MCF 10A (cell line): Measurements from ENCODE around the gene SPRED2. TPM values are rescaled to one million over a fixed set of nuclear protein-coding genes. Genes with fewer than 3 reads are reported as not detected.

Experiments used
- BruUV-seq: library from RNA; stranded (reverse); fragments of 400-500 nt; replicated peaks from 2 replicates; lab custom pipeline; 2021; lab: Mats Ljungman, UMichigan
- CTCF ChIA-PET: fragments of 300-600 bp; sonication (Branson Sonifier 250); formaldehyde crosslinking; extraction: SDS; loops from one replicate; lab custom pipeline; 2021; ENCODE audit warnings: antibody characterized with exemption, inconsistent platforms; lab: Yijun Ruan, JAX
- POLR2A ChIA-PET: fragments of 300-600, 350-650 bp; sonication (Branson Sonifier 250); formaldehyde crosslinking; extraction: SDS; loops from one replicate; lab custom pipeline; 2020; ENCODE audit warnings: antibody characterized with exemption, inconsistent platforms; lab: Yijun Ruan, JAX
- DNase-seq: peaks from one replicate; pipeline ENCODE4 v3.0.0-alpha.2; 2018; ENCODE audit not compliant: unreplicated experiment
- H3K27ac Mint-ChIP-seq: one replicate; pipeline ENCODE4 v1.8.0; 2022; ENCODE audit warnings: mild to moderate bottlenecking, low read depth, mixed read lengths; ENCODE audit not compliant: unreplicated experiment
- H3K27me3 Mint-ChIP-seq: one replicate; pipeline ENCODE4 v1.8.0; 2022; ENCODE audit warnings: mixed read lengths; ENCODE audit not compliant: insufficient read depth, unreplicated experiment
- H3K36me3 Mint-ChIP-seq: one replicate; pipeline ENCODE4 v1.8.0; 2022; ENCODE audit warnings: mild to moderate bottlenecking, moderate library complexity, mixed read lengths; ENCODE audit not compliant: insufficient read depth, unreplicated experiment
- H3K4me1 Mint-ChIP-seq: one replicate; pipeline ENCODE4 v1.8.0; 2022; ENCODE audit warnings: mixed read lengths; ENCODE audit not compliant: insufficient read depth, unreplicated experiment
- H3K4me3 Mint-ChIP-seq: one replicate; pipeline ENCODE4 v1.8.0; 2022; ENCODE audit warnings: mild to moderate bottlenecking, moderate library complexity, mixed read lengths; ENCODE audit not compliant: unreplicated experiment
- H3K9me3 Mint-ChIP-seq: one replicate; pipeline ENCODE4 v1.8.0; 2022; ENCODE audit warnings: mixed read lengths; ENCODE audit not compliant: unreplicated experiment
- intact Hi-C: fragments of 100-400 bp; cut with micrococcal nuclease; formaldehyde crosslinking; loops from 2 replicates; pipeline ENCODE4 v1.14.1; 2022
- total RNA-seq: library from RNA; stranded (reverse); gene quantifications from 2 replicates; pipeline ENCODE4 v1.2.3, GENCODE V29; 2022
- TF ChIP-seq, protein P1 (sequence below): fragments of 200-600 bp; IDR thresholded peaks from one replicate; pipeline ENCODE4 v1.8.0; 2022; ENCODE audit warnings: antibody characterized with exemption, mild to moderate bottlenecking; ENCODE audit not compliant: unreplicated experiment

Gene SPRED2
- total RNA-seq, 1 experiment from 2014 or later: 38.6 TPM

DNA sequence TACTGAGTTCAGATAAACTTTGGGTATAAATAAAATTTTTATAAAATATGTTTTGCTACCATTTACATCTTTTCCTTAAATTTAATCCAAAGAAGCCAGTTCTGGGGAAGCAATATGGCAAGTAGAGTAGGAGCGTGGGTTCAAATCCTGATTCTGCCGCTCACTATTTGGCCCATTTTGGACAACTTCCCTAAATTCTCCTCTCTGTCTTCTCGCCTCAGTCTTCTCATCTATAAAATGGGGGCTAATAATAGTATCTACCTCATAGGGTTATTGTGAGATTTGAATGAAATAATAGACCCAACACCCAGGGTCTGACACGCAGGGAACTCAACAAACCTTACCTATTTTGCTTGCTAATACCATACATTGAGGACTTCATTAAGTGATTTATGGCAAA lies 145.0 kb downstream of the SPRED2 start:
- intact Hi-C loops: no loop called here
- CTCF ChIA-PET: no interaction called here
- Mint-ChIP-seq H3K36me3 (peaks cover 4% of the 10 kb centered on the region), H3K27me3 (no peaks in the 10 kb centered on the region), H3K9me3 (no peaks in the 10 kb centered on the region), H3K4me3 (no peak overlapping the region), H3K27ac (no peak overlapping the region), H3K4me1 (no peaks in the 10 kb centered on the region)
- DNase-seq: no peak
- TF ChIP-seq, protein P1, sequence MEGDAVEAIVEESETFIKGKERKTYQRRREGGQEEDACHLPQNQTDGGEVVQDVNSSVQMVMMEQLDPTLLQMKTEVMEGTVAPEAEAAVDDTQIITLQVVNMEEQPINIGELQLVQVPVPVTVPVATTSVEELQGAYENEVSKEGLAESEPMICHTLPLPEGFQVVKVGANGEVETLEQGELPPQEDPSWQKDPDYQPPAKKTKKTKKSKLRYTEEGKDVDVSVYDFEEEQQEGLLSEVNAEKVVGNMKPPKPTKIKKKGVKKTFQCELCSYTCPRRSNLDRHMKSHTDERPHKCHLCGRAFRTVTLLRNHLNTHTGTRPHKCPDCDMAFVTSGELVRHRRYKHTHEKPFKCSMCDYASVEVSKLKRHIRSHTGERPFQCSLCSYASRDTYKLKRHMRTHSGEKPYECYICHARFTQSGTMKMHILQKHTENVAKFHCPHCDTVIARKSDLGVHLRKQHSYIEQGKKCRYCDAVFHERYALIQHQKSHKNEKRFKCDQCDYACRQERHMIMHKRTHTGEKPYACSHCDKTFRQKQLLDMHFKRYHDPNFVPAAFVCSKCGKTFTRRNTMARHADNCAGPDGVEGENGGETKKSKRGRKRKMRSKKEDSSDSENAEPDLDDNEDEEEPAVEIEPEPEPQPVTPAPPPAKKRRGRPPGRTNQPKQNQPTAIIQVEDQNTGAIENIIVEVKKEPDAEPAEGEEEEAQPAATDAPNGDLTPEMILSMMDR: no peak
- POLR2A ChIA-PET: interaction anchor here (0.6 kb wide), 1 partner anchor 10 kb away, joined by 4 read pairs; no protein-coding TSS in a partner anchor
- no TSS peak for BruUV-seq

DNA sequence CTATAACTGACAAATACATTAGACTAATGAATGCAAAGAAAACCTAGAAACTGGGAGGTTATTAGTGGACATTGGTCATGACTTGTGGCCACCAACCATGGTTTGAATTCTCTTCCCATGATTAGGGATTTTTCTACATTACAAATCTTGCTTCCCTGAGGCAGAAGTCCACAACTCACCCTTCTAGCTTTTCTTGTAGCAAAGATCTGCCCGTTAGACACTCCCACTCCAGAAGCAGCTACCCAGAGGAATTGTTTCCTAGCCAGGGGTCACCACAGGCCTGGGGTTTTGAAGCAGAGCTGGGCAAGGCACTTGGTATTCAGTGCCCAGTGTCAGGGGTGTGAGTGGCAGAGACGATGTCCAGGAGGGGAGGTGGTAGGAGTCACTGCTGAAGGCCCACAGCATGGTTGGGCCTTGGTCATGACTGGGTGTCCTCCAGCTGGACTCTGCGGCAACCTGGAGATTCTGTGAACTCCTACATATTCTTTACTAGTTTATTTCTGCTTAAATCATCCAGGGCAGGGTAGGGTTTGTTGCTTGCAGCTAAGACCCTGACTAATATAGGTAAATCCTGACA lies 149.8 kb downstream of the SPRED2 start:
- no TSS peak for BruUV-seq
- H3K4me3 Mint-ChIP-seq: no peak overlapping the region
- H3K9me3 Mint-ChIP-seq: no peaks in the 10 kb centered on the region
- TF ChIP-seq, protein P1: no peak
- CTCF ChIA-PET: interaction anchor here (0.6 to 1.2 kb wide), 5 partner anchors 17 to 291 kb away, joined by 3 to 5 read pairs (median 3); no protein-coding TSS in a partner anchor
- intact Hi-C loops: no loop called here
- DNase-seq: no peak
- POLR2A ChIA-PET: interaction anchor here (0.6 to 1.6 kb wide), 2 partner anchors 8 to 1523 kb away, joined by 3 read pairs; no protein-coding TSS in a partner anchor
- no peaks in the 10 kb centered on the region for H3K27me3 Mint-ChIP-seq
- H3K36me3 Mint-ChIP-seq: peaks cover 10% of the 10 kb centered on the region
- H3K27ac Mint-ChIP-seq: no peak overlapping the region
- H3K4me1 Mint-ChIP-seq: peaks cover 6% of the 10 kb centered on the region

DNA sequence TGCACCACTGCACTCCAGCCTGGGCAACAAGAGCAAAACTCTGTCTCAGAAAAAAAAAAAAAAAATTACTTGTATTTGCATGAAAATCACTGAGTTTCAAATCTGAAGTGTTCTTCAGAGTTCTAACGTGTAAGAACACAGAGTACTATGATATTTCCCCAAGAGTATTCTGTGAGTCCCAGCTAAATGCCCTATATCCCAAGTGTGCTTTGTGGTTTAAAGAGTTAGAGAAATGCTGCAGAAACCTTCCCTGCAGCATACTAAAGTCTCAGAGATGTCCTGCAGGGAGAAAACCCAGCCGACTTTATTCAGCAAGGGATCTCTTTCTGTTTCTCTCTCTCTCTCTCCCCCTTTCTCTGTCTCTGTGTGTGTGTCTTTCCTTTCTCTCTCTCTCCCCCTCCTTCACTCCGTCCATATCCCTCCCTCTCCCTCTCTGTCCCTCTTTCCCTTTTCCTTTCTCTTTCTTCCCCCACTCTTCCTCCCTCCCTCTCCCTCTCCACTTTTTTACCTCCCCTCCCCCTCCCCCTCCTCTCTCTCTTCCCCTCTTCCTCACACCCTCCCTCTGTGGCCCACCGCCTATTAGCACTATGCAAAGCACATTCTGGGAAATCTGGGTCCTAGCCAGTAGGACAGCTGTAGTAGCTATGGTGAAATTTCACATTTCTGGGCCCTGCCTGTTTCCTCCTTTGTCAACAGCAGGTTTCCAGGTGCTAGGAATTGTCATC lies 150.6 kb downstream of the SPRED2 start:
- POLR2A ChIA-PET: no interaction called here
- Mint-ChIP-seq H3K36me3 (peaks cover 10% of the 10 kb centered on the region), H3K4me1 (peaks cover 6% of the 10 kb centered on the region), H3K27me3 (no peaks in the 10 kb centered on the region), H3K27ac (no peak overlapping the region), H3K9me3 (no peaks in the 10 kb centered on the region), H3K4me3 (no peak overlapping the region)
- no TSS peak for BruUV-seq
- DNase-seq: no peak
- CTCF ChIA-PET: interaction anchor here (0.6 kb wide), 2 partner anchors 23 to 154 kb away, joined by 3 to 5 read pairs; no protein-coding TSS in a partner anchor
- intact Hi-C loops: no loop called here
- TF ChIP-seq, protein P1: no peak

DNA sequence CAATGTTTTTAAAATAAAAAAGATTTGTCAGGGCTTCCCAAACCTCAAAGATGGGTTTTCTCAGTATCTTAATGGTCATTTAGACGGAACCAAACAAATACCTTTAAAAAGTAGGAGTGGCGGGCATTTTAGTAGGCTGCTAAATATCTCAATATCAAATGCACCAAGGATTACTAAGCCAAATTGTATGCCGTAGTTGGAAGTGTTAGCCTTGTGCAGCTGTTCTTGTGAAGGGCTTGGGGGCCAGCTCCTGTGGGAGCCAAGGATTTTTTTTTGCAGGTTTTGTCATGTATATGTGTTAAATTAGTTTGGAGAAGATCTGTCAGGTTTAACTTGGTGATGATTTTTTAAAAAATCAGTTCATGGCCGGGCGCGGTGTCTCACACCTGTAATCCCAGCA lies 152.6 kb downstream of the SPRED2 start:
- ChIA-PET CTCF (no interaction called here), POLR2A (interaction anchor here (1.3 to 1.4 kb wide), 2 partner anchors 14 to 87 kb away, joined by 6 to 7 read pairs; no protein-coding TSS in a partner anchor)
- no peak overlapping the region for H3K4me3 Mint-ChIP-seq
- H3K9me3 Mint-ChIP-seq: no peaks in the 10 kb centered on the region
- TF ChIP-seq, protein P1: no peak
- DNase-seq: no peak
- intact Hi-C loops: no loop called here
- peaks cover 6% of the 10 kb centered on the region for H3K4me1 Mint-ChIP-seq
- no peaks in the 10 kb centered on the region for H3K27me3 Mint-ChIP-seq
- peaks cover 24% of the 10 kb centered on the region for H3K36me3 Mint-ChIP-seq
- H3K27ac Mint-ChIP-seq: no peak overlapping the region
- no TSS peak for BruUV-seq
